ENCODE results near the gene PTPRH.
A peak's percentile ranks its signal among the peaks of the same experiment; 100 is the strongest.

The PTPRH gene

GRCh38 chr19:55208880-55209692 lies at the start of gene PTPRH:
Gene PTPRH (minus strand): TSS chr19:55209501. CDS start chr19:55209433, 68 bp downstream.
- no peak for DNase-seq (ENCODE audit: low read depth)

- DNase-seq (ENCODE audit: low read depth) = no peak
Measured at GRCh38 chr19:55258476-55258827, 49.2 kb upstream of the PTPRH start.

DNA sequence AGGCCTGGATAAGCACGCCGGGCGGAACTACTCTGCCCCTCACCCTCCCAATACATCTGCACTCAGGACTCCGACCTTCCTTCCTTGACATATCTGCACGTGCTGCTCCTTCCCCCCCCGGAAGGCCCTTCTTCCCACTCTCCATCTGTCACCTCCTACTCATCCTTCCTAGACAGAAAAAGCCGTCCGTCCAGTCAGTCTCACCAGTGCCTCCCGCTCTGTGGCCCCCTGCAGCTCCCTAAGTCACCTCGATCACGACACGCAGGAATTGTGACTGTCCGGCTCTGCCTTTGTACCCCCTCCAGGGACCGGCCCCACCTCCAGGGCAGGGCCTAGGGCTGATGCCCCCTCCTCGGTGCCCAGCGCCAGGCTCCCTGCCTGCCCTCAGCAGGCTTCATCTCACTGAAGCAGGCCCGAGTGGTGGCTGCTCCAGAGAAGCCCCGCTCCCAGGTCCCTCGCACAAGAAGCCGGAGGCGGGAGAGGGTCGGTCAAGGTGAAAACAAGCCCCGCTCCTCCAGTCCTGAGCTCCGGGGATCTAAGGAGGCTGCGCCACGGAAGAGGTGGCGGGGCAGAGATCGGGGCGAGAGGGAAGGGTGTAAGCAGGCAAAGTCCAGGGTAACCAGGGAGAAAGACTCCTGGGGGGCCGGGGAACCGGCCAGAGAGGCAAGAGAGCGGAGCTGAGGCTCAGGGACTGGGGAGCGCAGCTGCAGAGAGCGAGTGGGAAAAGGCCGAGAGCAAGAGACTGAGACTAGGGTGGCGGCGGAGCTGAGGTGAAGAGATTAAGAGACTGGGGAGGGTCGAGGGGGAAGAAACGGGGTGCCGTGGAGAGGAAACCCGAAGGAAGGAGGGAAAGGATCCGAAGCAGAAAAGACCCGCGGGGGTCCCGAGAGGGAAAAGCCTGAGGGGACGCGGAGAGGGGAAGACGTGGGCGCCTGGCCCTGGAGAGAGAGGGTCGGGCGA lies 48.4 kb upstream of the PTPRH start:
- DNase-seq (ENCODE audit: low read depth) = no peak

- no peak for DNase-seq (ENCODE audit: low read depth)
Measured at GRCh38 chr19:55256562-55257460, 47.5 kb upstream of the PTPRH start.

DNA sequence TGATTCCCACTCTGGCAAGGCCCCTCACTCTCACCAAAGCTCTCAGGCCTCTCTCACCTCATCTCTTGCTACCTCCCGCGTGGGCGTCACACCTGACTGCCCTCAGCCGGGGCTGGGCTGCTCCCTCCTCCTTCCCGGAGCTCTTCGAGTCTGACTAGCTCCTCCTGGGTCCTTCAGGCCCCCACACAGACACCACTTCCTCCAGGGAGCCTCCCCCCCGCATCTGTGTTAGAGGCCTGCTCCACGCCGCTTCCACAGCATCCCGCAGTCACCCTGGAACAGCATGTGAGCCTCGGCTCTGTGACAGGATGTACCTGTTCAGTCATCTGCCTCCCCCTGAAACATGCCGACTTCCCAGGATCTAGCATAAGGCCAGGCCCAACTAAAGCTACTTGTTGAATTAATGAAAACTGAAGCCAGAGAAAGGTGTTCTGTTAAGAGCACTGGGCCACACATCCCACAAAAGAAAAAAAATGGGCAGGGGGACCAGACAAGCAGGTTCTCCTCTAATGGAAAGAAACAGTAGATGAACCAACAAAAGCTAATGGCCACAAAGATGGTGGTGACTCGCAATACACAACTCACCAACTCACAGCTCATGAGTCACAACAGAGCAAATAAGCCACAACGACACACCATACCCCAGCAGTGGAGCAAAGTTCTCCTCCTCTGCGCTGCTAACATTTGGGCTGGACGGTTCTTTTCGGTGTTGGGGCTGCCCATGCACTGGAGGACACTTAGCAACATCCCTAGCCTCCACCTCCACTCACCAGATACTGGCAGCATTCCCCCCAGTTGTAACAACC lies 46.5 kb upstream of the PTPRH start:
- DNase-seq (ENCODE audit: low read depth) = peak; percentile 30

DNA sequence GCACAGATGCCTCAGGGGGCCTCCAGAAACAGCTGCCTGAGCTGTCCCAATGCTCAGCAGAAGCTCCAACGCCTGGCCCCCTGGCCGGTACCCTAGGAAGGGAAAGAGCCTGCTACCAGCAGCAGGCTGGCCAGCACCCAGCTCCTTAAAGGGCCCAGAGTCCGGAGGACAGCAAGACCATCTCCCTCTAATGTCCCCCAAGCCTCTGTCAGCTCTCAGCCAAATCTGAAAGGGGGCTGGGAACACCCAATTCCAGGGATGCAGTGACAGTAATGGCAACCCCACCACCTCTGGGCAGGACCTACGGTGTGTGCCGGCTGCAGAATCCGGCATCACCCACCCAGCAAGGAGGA lies 45.3 kb upstream of the PTPRH start:
- no peak for DNase-seq (ENCODE audit: low read depth)

DNA sequence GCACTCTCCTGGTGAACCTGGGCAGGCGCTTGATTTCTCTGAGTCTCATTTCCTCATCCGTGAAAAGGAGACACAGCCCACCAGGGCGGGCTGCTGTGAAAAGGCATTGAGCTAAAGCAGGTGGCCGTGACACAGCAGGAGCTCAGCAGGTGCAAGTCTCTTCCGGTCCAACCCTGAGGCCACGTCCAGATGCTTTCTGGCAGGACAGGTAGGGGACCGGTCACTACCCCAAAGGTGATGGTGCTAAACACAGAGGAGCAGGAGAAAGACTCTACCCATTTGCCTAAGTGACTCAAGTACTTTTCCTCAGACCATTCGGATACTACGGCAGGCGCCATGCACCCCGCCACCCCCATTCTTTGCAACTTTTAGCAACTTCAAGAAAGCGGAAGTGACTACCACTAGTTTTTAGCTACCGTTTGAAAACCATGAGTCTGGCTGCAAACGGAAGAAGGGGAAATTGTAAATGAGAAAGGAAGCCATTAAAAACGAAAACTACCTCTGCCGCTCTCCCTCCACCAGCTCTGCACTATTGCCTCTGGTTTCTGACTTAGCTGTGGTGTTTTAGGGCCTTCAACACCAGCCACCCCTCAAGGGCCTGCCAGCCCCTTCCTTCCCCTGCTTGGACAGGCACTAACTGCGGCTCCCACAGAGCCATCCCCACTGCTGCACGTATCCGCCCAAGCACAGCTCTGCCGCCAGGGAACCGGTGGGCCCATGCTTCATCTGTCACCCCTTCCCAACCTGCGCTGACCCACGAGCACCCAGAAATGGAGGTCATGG lies 44.7 kb upstream of the PTPRH start:
- peak; percentile 50 for DNase-seq (ENCODE audit: low read depth)

DNA sequence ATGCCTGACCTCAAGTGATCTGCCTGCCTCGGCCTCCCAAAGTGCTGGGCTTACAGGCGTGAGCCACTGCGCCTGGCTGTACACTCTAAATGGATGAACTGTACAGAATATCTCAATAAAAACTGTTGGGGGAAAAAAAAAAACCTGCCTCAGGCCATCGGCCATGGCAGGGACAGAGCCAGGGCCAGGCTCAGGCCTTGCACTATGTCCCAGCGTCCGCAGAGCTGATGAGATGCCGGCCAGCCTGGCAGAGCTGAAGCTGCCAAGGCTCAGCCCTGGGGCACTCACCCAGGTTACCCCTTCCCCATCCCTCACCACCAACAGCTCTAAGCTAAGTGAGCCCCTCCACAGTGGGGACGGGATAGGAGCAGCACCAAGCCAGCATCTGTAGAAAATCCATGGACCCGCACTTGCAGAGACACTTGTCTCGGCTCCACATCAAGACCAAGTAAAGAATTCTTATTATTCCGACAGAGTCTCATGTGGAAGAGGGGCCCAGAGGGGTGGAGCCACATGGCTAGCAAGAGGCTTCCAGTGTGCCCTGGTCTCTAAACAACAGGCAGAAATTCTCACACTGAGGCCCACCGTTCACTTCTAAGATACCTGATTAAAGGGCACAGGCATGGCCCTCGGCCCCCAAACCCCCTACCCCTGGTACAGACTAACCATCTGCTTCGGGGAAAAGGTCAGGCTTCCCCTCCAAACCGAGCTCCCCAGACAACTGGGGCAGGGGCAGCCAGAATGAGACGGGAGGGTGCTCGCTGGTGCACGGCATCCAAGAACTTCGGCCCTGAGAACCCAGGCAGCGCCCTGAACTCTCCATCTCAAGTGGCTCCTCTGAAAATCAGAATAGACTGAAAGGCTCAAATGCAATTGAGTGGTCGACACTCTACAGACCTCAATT lies 43.7 kb upstream of the PTPRH start:
- DNase-seq (ENCODE audit: low read depth) = no peak

- DNase-seq (ENCODE audit: low read depth) = peak; percentile 34
Measured at GRCh38 chr19:55251341-55252081, 42.2 kb upstream of the PTPRH start.

DNA sequence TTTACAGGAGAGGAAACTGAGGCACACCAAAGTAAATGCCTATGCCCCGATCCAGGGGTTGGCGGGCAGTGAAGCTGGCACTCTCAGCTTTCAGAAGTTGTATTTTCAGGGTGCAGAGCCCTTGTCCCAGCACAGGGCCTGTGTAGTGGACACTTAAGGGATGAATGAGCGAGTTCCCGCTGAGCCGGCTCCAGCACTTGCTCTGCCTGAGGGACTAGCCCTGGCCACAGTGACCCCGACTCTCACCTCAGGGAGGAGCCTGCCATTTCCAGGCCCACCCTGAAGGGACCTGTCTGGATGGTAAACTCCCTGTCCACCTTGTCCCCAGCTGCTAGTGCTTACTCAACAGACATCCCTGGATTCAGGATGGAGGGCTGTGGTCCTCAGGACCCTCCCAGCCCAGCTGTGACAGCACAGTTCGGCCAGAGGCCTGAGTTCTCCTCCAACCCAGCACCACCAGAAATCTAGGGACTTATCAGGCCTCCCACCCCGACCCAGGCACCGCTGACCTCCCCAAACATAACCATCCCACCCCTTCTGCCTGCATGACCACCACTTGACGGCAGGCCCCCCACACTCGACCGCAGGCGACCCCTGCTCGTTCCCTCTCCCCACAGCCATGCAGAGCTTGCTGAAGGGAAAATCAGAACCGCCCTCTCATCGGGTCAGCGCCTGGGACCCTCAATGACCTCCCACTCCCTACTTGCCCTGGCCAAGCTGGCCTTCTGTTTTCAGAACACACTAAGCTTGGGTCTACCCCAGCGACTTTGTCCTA lies 41.1 kb upstream of the PTPRH start:
- no peak for DNase-seq (ENCODE audit: low read depth)

- no peak for DNase-seq (ENCODE audit: low read depth)
Measured at GRCh38 chr19:55249841-55250240, 40.5 kb upstream of the PTPRH start.

GRCh38 chr19:55248704-55249103 lies 39.4 kb upstream of the PTPRH start:
- DNase-seq (ENCODE audit: low read depth) = no peak

DNA sequence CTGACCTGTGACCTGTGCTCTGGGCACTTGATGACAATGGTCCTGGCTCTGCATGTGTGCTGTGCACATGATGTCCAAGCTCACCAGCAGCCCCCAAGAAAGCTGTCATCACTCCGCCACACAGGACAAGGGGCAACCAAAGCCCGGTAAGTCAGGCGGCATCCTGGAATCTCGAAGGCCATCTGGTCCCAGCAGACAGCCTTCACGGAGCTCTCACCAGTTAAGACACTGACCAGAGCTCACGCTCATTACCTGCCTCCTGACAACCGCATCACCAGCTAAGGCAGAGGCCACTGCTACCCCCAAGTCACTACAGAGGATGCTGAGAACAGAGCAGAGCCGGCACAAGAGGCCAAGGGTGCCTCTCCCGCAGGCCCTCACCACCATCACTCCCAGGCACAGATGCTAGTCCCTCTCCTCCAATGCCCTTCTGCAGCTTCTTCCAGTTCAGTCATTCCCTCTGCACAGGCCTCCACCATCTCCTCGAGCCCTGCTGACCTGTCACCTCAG lies 38.9 kb upstream of the PTPRH start:
- no peak for DNase-seq (ENCODE audit: low read depth)

GRCh38 chr19:55247621-55248099 lies 38.4 kb upstream of the PTPRH start:
- no peak for DNase-seq (ENCODE audit: low read depth)

- no peak for DNase-seq (ENCODE audit: low read depth)
Measured at GRCh38 chr19:55246462-55247451, 37.5 kb upstream of the PTPRH start.

DNA sequence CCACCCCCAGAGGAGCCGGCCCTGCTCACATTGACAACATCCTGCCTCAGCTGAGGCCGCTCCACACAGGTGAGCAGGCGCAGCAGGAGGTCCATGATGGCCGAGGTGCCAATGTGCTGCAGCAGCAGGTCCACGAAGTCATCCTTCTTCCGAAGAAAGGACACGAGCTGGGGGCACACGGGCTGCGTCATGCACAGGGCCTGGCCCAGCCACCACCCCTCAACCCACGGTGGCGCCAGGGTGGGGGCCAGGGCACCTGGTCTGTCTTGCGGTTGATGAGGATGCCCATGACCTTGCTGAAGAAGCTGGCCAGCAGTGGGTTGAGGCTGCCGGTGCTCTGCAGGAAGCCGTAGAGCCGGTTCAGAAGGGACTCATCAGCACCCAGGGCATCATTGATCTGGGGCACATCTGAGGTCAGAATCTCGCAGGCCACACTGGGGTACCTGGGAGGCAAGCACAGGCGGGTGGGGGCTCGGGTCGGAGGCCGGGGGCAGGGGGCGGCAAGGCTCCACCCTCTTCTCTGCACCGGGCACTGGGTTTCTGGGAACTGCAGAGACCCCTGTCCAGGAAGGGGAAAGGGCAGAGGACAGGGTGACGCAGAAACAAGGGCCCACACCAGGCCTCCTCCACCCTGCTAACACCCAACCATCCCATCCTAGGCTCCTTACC lies 36.1 kb upstream of the PTPRH start:
- no peak for DNase-seq (ENCODE audit: low read depth)
